Effector memory CD8-positive, alpha-beta T cell (primary cell): ENCODE results near the gene OCSTAMP.

Source experiments
- ATAC-seq: fragments of 150-1000 bp; cut with Tn5 transposase; replicated peaks from 2 replicates; pipeline ENCODE4 v1.10.0; 2021; ENCODE audit warnings: mild to moderate bottlenecking, moderate library complexity
- DNase-seq, 3 experiments: peaks; one replicate each; pipeline ENCODE4 v3.0.0; 2021
- H3K27ac Mint-ChIP-seq, 2 donors: one replicate each; pipeline ENCODE4 v1.8.0; 2022; ENCODE audit warnings: mild to moderate bottlenecking in 2 of 2, mixed read lengths in 2 of 2, moderate library complexity in 2 of 2
- H3K27me3 Mint-ChIP-seq, 2 donors: one replicate each; pipeline ENCODE4 v1.8.0; 2022; ENCODE audit warnings: mixed read lengths in 2 of 2
- H3K36me3 Mint-ChIP-seq: one replicate; pipeline ENCODE4 v1.8.0; 2022; ENCODE audit warnings: mild to moderate bottlenecking, moderate library complexity, mixed read lengths; ENCODE audit not compliant: insufficient read depth
- H3K4me1 Mint-ChIP-seq, 2 donors: one replicate each; pipeline ENCODE4 v1.8.0; 2022; ENCODE audit warnings: low read depth in 2 of 2, mixed read lengths in 2 of 2
- H3K4me3 Mint-ChIP-seq, 2 donors: one replicate each; pipeline ENCODE4 v1.8.0; 2022; ENCODE audit warnings: mild to moderate bottlenecking in 2 of 2, mixed read lengths in 2 of 2, moderate library complexity in 2 of 2
- H3K9me3 Mint-ChIP-seq, 2 donors: one replicate each; pipeline ENCODE4 v1.8.0; 2022; ENCODE audit warnings: mixed read lengths in 2 of 2

OCSTAMP gene

DNA sequence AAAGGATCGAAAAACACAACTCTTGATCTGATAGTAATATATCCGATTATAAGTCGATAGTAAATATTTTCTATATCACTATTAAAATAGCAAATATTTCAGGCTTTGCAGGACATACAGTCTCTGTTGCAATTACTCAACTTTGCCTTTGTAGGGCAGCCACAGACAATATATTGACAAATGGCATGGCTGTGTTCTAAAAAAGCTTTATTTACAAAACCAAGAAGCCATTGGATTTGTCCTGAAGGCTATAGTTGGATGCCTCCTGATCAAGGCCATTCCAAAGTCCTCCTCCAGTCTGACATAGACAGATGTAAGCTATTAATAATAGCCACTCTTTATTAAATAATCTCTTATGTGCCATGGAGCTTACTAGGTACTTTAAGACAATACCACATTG lies 5.9 kb downstream of the OCSTAMP start:
- H3K36me3 Mint-ChIP-seq = no peaks in the 10 kb centered on the region
- H3K9me3 Mint-ChIP-seq = no peaks in the 10 kb centered on the region
- ATAC-seq (no peak), DNase-seq (no peak)
- H3K4me3 Mint-ChIP-seq = no peak overlapping the region
- H3K27me3 Mint-ChIP-seq = peaks cover 0 to under 1% of the 10 kb centered on the region in 2 donors
- no peak overlapping the region for H3K27ac Mint-ChIP-seq
- H3K4me1 Mint-ChIP-seq = peaks cover 6 to 11% of the 10 kb centered on the region in 2 donors

DNA sequence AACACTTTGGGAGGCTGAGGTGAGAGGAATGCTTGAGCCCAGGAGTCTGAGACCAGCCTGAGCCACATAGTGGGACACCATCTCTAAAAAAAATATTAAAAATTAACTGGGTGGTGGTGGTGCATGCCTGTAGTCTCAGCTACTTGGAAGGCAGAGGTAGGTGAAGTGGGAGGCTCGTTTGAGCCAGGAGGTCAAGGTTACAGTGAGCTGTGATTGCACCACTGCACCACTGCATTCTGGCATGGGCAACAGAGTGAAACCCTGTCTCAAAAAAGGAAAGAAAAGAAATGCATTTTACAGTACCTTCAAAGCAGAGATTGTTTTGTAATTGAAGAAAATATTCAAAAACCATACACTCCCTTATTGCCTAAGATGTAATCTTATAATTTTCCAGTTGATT lies 6.5 kb downstream of the OCSTAMP start:
- no peak for ATAC-seq
- H3K9me3 Mint-ChIP-seq = no peaks in the 10 kb centered on the region

DNA sequence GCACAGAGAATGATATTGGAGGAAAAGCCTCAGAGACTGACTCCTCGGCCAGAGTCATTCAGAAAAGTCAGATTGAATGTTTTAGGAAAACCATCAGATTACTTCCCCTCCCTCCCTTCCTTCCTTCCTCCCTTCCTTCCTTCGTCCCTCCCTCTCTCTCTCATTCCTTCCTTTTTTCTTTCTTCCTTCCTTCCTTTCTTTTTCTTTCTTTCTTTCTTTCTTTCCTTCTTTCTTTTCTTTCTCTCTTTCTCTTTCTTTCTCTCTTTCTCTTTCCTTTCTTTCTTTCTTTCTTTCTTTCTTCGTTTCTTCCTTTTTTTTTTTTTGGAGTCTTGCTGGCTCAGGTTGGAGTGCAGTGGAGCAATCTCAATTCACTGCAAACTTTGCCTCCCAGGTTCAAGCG lies 7.4 kb downstream of the OCSTAMP start:
- Mint-ChIP-seq H3K36me3 (no peaks in the 10 kb centered on the region), H3K9me3 (no peaks in the 10 kb centered on the region), H3K27ac (no peak overlapping the region), H3K27me3 (peaks cover 11 to 16% of the 10 kb centered on the region in 2 donors), H3K4me1 (peaks cover 6 to 11% of the 10 kb centered on the region in 2 donors), H3K4me3 (no peak overlapping the region)
- no peak for ATAC-seq
- no peak for DNase-seq

More for the DNA sequence above, 6.5 kb downstream of the OCSTAMP start:
- H3K36me3 Mint-ChIP-seq = no peaks in the 10 kb centered on the region
- peaks cover 6 to 11% of the 10 kb centered on the region in 2 donors for H3K4me1 Mint-ChIP-seq
- no peak overlapping the region for H3K4me3 Mint-ChIP-seq
- peaks cover 5 to 6% of the 10 kb centered on the region in 2 donors for H3K27me3 Mint-ChIP-seq
- no peak overlapping the region for H3K27ac Mint-ChIP-seq
- no peak for DNase-seq

DNA sequence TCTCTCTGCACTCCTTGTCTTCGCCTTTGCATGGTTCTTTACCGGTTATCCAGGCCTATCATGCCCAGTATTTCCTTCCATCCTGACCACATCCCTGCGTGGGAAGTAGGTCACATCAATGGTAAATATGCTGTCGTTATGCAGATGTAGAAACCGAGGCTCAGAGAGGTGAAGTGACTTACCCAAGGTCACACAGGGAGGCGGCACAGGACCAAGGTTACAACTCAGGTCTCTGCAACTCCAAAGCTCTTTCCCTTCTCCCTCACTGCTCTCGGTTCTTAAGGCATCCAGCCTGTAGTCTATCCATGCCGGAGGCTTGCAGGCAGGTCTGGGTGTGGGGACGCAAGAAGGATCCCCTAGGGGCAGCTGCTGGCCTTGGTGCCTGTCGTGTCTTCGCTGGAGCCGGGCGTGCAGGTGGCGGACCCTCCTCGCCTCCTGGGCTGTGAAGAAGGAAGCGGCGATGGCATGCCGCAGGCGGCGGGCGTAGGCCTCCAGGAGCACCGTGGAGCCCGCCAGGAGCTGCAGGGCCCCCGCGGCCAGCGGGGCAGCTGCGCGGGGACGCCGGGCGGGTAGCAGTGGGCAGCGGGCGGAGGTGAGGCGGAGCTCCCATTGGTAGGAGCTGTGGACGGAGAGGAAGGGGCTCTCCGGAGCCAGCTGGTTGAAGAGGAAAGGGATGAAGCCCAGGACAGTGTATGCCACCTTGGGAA lies 9.1 kb downstream of the OCSTAMP start:
- no peak overlapping the region for H3K4me3 Mint-ChIP-seq
- H3K27ac Mint-ChIP-seq = no peak overlapping the region
- no peaks in the 10 kb centered on the region for H3K9me3 Mint-ChIP-seq
- H3K4me1 Mint-ChIP-seq = peaks cover 6 to 11% of the 10 kb centered on the region in 2 donors
- DNase-seq (no peak), ATAC-seq (no peak)
- peaks cover 17 to 32% of the 10 kb centered on the region in 2 donors for H3K27me3 Mint-ChIP-seq
- no peaks in the 10 kb centered on the region for H3K36me3 Mint-ChIP-seq

DNA sequence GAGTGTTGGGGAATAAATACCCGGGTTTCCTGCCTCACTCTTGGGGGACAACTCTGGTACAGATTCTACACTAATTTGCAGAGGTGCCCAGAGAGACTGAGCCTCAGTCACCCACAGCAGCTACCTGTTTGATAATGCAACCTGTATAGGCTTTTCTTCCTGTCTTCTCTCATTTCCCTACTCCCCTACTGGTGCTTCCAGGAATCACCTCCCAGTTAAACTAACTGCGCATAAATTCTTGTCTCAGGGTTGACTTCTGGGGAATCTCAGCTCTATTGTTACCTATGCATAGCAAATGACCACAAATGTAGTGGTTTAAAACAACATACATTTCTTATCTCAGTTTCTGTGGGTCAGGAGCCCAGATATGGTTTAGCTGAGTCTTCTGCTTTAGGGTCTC lies 11.3 kb downstream of the OCSTAMP start:
- Mint-ChIP-seq H3K9me3 (no peaks in the 10 kb centered on the region), H3K36me3 (no peaks in the 10 kb centered on the region), H3K27ac (no peak overlapping the region), H3K27me3 (peaks cover 17 to 32% of the 10 kb centered on the region in 2 donors), H3K4me1 (no peaks in the 10 kb centered on the region), H3K4me3 (no peak overlapping the region)
- ATAC-seq = no peak
- DNase-seq = no peak

DNA sequence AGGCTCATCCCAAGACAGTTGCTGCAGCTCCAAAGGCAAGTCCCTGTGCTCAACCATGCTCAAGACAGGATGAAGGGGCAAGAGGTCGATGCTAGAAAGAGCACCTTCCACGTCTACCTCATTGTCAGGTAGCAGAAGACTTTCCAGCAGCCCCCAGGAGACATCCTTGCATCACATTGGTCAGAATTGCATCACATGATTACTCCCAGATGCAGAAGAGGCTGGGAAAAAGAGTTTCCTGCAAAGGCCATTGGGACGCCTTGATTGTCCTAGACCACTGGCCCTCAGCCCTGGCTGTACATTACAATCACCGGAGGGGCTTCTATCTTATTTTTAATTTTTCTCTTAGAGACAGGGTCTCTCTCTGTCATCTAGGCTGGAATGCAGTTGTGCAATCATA lies 19.8 kb downstream of the OCSTAMP start:
- Mint-ChIP-seq H3K4me1 (peaks cover 0 to 3% of the 10 kb centered on the region in 2 donors), H3K4me3 (no peak overlapping the region), H3K27me3 (peaks cover 22 to 39% of the 10 kb centered on the region in 2 donors), H3K36me3 (no peaks in the 10 kb centered on the region), H3K27ac (no peak overlapping the region), H3K9me3 (no peaks in the 10 kb centered on the region)
- no peak for ATAC-seq
- DNase-seq = no peak

GRCh38 chr20:46523696-46524328 lies 26.6 kb downstream of the OCSTAMP start:
- no peak for ATAC-seq
- H3K9me3 Mint-ChIP-seq = no peaks in the 10 kb centered on the region
- no peak overlapping the region for H3K4me3 Mint-ChIP-seq
- no peak for DNase-seq
- H3K27me3 Mint-ChIP-seq = peaks cover 17 to 37% of the 10 kb centered on the region in 2 donors
- H3K27ac Mint-ChIP-seq = no peak overlapping the region
- H3K36me3 Mint-ChIP-seq = no peaks in the 10 kb centered on the region
- peaks cover 0 to 3% of the 10 kb centered on the region in 2 donors for H3K4me1 Mint-ChIP-seq

GRCh38 chr20:46523108-46523507 lies 27.3 kb downstream of the OCSTAMP start:
- Mint-ChIP-seq H3K4me3 (no peak overlapping the region), H3K27ac (no peak overlapping the region), H3K27me3 (peaks cover 16 to 32% of the 10 kb centered on the region in 2 donors), H3K9me3 (no peaks in the 10 kb centered on the region), H3K4me1 (peaks cover 0 to 3% of the 10 kb centered on the region in 2 donors), H3K36me3 (no peaks in the 10 kb centered on the region)
- no peak for ATAC-seq
- no peak for DNase-seq

DNA sequence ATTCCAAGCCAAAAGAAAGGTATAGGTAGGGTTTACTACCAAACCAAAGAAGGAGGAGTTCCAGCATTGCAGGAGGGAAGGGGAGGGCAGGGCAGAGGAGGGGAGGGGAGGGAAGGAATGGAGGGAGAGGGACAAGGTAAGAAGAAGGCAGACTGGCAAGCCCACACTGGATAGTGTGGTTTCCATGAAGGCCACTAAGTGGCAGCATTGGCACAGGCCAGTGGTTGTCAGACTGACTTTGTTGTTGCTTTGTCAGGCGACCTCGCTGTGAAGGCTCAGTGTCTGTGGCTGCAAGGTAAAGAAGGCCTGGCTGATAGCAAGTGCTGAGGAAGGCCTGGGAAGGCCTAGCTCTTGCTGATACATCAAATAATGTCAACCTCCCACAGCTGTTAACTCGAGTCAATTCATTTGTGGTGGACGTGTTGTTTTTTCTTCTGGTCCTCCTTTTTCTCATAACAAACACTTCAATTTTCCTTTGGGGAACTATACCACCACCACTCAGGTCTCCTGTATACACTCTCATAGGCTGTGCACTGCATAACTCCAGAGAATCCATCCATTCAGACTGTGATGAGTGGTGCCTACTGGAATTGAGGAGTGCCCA lies 29.4 kb downstream of the OCSTAMP start:
- Mint-ChIP-seq H3K9me3 (no peaks in the 10 kb centered on the region), H3K36me3 (no peaks in the 10 kb centered on the region), H3K4me1 (no peaks in the 10 kb centered on the region), H3K27me3 (peaks cover 9 to 22% of the 10 kb centered on the region in 2 donors), H3K27ac (no peak overlapping the region), H3K4me3 (no peak overlapping the region)
- ATAC-seq (peak; percentile 78), DNase-seq (peak; percentile 30 to 46 (median 38))

DNA sequence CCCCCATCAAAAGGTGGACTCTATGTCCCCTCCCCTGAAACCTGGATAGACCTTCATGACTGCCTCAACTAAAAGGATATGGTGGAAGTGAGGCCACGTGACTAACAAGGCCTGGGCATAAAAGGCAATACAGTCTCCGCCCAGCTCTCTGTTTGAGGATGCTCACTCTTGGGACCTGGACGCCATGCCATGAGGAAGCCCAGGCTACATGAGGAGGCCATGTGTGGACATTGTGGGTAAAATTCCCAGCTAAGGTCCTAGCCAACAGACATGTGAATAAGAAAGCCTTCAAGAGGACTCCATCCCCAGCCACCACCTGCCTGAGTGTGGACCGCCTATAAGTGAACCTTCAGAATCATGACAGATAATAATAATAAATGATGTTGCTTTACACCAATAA lies 29.9 kb downstream of the OCSTAMP start:
- no peaks in the 10 kb centered on the region for H3K4me1 Mint-ChIP-seq
- no peak overlapping the region for H3K27ac Mint-ChIP-seq
- DNase-seq (no peak), ATAC-seq (no peak)
- no peak overlapping the region for H3K4me3 Mint-ChIP-seq
- peaks cover 9 to 20% of the 10 kb centered on the region in 2 donors for H3K27me3 Mint-ChIP-seq
- no peaks in the 10 kb centered on the region for H3K9me3 Mint-ChIP-seq
- H3K36me3 Mint-ChIP-seq = no peaks in the 10 kb centered on the region

- H3K4me1 Mint-ChIP-seq = no peaks in the 10 kb centered on the region
- no peak overlapping the region for H3K4me3 Mint-ChIP-seq
- no peaks in the 10 kb centered on the region for H3K36me3 Mint-ChIP-seq
- H3K27me3 Mint-ChIP-seq = peaks cover 9 to 25% of the 10 kb centered on the region in 2 donors
- DNase-seq = no peak
- H3K9me3 Mint-ChIP-seq = no peaks in the 10 kb centered on the region
- ATAC-seq = no peak
- no peak overlapping the region for H3K27ac Mint-ChIP-seq
Observed at GRCh38 chr20:46519471-46520068, 30.9 kb downstream of the OCSTAMP start.

GRCh38 chr20:46512943-46513844 lies 37.3 kb downstream of the OCSTAMP start, which contains the start of gene ZNF334:
TSS of gene ZNF334 (minus strand) at chr20:46513559. CDS start at chr20:46512102, 1,457 bp downstream.
- H3K4me1 Mint-ChIP-seq = peaks cover 0 to 2% of the 10 kb centered on the region in 2 donors
- no peak for ATAC-seq
- peak within 1 kb of the TSS; percentile 54 to 58 for H3K4me3 Mint-ChIP-seq
- peaks cover 43 to 45% of the 10 kb centered on the region in 2 donors for H3K27me3 Mint-ChIP-seq
- H3K27ac Mint-ChIP-seq = no peak within 1 kb of the TSS
- H3K36me3 Mint-ChIP-seq = no peaks in the 10 kb centered on the region
- H3K9me3 Mint-ChIP-seq = no peaks in the 10 kb centered on the region
- no peak for DNase-seq

GRCh38 chr20:46509523-46509922 lies 40.9 kb downstream of the OCSTAMP start:
- ATAC-seq (no peak), DNase-seq (no peak)
- Mint-ChIP-seq H3K27ac (no peak overlapping the region), H3K27me3 (peaks cover 66 to 68% of the 10 kb centered on the region in 2 donors), H3K36me3 (no peaks in the 10 kb centered on the region), H3K4me1 (peaks cover 0 to 2% of the 10 kb centered on the region in 2 donors), H3K4me3 (no peak overlapping the region), H3K9me3 (no peaks in the 10 kb centered on the region)
